Nephron progenitor cell (in vitro differentiated cells): Measurements from ENCODE around the gene SLC25A41.

Experiments
- DNase-seq: peaks from one replicate; pipeline ENCODE4 v3.0.0; 2021
- H3K27ac Mint-ChIP-seq: 2 replicates; pipeline ENCODE4 v1.8.0; 2021; ENCODE audit warnings: mild to moderate bottlenecking, moderate library complexity, mixed read lengths
- H3K27me3 Mint-ChIP-seq: 2 replicates; pipeline ENCODE4 v1.8.0; 2021; ENCODE audit warnings: mild to moderate bottlenecking, low read depth, mixed read lengths; ENCODE audit not compliant: poor library complexity
- H3K36me3 Mint-ChIP-seq: 2 replicates; pipeline ENCODE4 v1.8.0; 2021; ENCODE audit warnings: low read depth, mixed read lengths
- H3K4me1 Mint-ChIP-seq: 2 replicates; pipeline ENCODE4 v1.8.0; 2021; ENCODE audit warnings: mixed read lengths
- H3K4me3 Mint-ChIP-seq: 2 replicates; pipeline ENCODE4 v1.8.0; 2021; ENCODE audit warnings: mild to moderate bottlenecking, moderate library complexity, mixed read lengths
- H3K9me3 Mint-ChIP-seq: 2 replicates; pipeline ENCODE4 v1.8.0; 2021; ENCODE audit warnings: mild to moderate bottlenecking, moderate library complexity, mixed read lengths
- CTCF ChIP-seq: fragments of 200-600 bp; sonication (generic); IDR thresholded peaks from 2 replicates; pipeline ENCODE4 v1.5.0; 2021; ENCODE audit warnings: antibody characterized with exemption

The SLC25A41 gene

DNA sequence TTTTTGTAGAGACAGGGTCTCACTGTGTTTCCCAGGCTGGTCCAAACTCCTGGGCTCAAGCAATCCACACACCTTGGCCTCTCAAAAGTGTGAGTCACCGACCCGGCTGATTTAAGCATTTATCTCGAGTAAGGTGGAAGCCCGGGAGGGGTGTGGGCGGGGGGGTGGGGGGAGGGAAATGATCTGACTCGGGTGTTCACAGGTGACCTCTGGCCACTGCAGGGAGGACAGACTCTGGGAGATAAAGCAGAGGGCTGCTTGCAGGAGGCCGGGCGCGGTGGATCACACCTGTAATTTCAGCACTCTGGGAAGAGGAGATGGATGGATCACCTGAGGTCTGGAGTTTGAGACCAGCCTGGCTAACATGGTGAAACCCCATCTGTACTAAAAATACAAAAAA, 40.1 kb upstream of the SLC25A41 start:
- no peak overlapping the region for H3K4me3 Mint-ChIP-seq
- peaks cover 57% of the 10 kb centered on the region for H3K27me3 Mint-ChIP-seq
- H3K36me3 Mint-ChIP-seq, result no peaks in the 10 kb centered on the region
- no peaks in the 10 kb centered on the region for H3K9me3 Mint-ChIP-seq
- DNase-seq, result no peak
- TF ChIP-seq CTCF, result no peak
- peaks cover 10% of the 10 kb centered on the region for H3K4me1 Mint-ChIP-seq
- no peak overlapping the region for H3K27ac Mint-ChIP-seq

GRCh38 chr19:6472713-6473112, 39.1 kb upstream of the SLC25A41 start:
- Mint-ChIP-seq H3K27ac (no peak overlapping the region), H3K4me1 (peaks cover 10% of the 10 kb centered on the region), H3K4me3 (no peak overlapping the region), H3K36me3 (no peaks in the 10 kb centered on the region), H3K9me3 (no peaks in the 10 kb centered on the region), H3K27me3 (peaks cover 66% of the 10 kb centered on the region)
- no peak for DNase-seq
- TF ChIP-seq CTCF, result no peak

GRCh38 chr19:6471076-6471475, 37.5 kb upstream of the SLC25A41 start:
- Mint-ChIP-seq H3K4me3 (no peak overlapping the region), H3K4me1 (peaks cover 10% of the 10 kb centered on the region), H3K27me3 (peaks cover 69% of the 10 kb centered on the region), H3K27ac (no peak overlapping the region), H3K9me3 (no peaks in the 10 kb centered on the region), H3K36me3 (no peaks in the 10 kb centered on the region)
- TF ChIP-seq CTCF, result no peak
- DNase-seq, result no peak

GRCh38 chr19:6470173-6470572, 36.6 kb upstream of the SLC25A41 start:
- no peak for TF ChIP-seq CTCF
- no peak overlapping the region for H3K4me3 Mint-ChIP-seq
- H3K4me1 Mint-ChIP-seq, result peaks cover 10% of the 10 kb centered on the region
- no peak overlapping the region for H3K27ac Mint-ChIP-seq
- no peaks in the 10 kb centered on the region for H3K36me3 Mint-ChIP-seq
- no peaks in the 10 kb centered on the region for H3K9me3 Mint-ChIP-seq
- no peak for DNase-seq
- H3K27me3 Mint-ChIP-seq, result peaks cover 69% of the 10 kb centered on the region

DNA sequence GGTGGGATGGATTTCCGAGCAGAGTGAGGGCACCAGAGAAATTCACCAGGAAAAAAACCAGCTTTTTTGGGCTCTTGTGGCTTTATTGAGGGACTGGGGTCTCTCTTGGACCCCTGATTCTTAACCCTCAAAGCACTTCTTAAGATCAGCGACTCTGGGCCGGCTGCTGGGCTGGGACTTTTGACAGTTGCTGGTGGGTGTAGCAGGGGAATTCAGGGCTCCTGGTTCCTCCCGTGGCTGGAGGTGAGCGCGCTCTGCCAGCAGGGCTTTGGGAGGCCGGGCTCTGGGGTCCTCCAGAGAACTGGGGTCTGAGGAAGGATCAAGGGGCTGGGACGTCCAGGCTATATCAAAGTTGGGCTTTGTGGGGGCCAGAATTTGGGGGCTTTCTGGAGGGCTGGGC, 33.8 kb upstream of the SLC25A41 start:
- TF ChIP-seq CTCF, result no peak
- no peak for DNase-seq
- Mint-ChIP-seq H3K4me1 (peaks cover 10% of the 10 kb centered on the region), H3K4me3 (no peak overlapping the region), H3K27ac (no peak overlapping the region), H3K36me3 (no peaks in the 10 kb centered on the region), H3K27me3 (peaks cover 72% of the 10 kb centered on the region), H3K9me3 (no peaks in the 10 kb centered on the region)

- no peak for TF ChIP-seq CTCF
- peaks cover 79% of the 10 kb centered on the region for H3K27me3 Mint-ChIP-seq
- peaks cover 10% of the 10 kb centered on the region for H3K4me1 Mint-ChIP-seq
- no peak for DNase-seq
- no peak overlapping the region for H3K4me3 Mint-ChIP-seq
- no peak overlapping the region for H3K27ac Mint-ChIP-seq
- no peaks in the 10 kb centered on the region for H3K9me3 Mint-ChIP-seq
- H3K36me3 Mint-ChIP-seq, result no peaks in the 10 kb centered on the region
These were observed 33.1 kb upstream of the SLC25A41 start for GRCh38 chr19:6466526-6467248.
